Esophagus squamous epithelium (tissue), 4 donors: ENCODE results near the gene FURIN.

Experiments used
- CTCF ChIP-seq, 6 experiments: fragments of 450-650 bp in 4 of 6; fragments of 200-600 bp in 2 of 6; sonication (generic) in 2 of 6; IDR thresholded peaks; one replicate each; pipeline ENCODE4 v1.5.1; 2016 to 2019; ENCODE audit warnings: antibody characterized with exemption in 6 of 6, mild to moderate bottlenecking in 4 of 6, moderate library complexity in 4 of 6
- POLR2A ChIP-seq, 4 donors: fragments of 450-650 bp; IDR thresholded peaks; one replicate each; pipeline ENCODE4 v1.6.1; 2017; ENCODE audit warnings: antibody characterized with exemption in 4 of 4, mild to moderate bottlenecking in 4 of 4, moderate library complexity in 3 of 4

- TF ChIP-seq CTCF (IDR thresholded peaks at IDR 0.05) (no peak), POLR2A (IDR thresholded peaks at IDR 0.05) (no peak)
Observed at GRCh38 chr15:90840157-90840855, 28.1 kb upstream of the FURIN start.
